ENCODE results near the gene BMPR2.
"Not testable (repeated sequence)": the region's sequence is repeated elsewhere in the genome, so short reads cannot be mapped to it uniquely, and the experiment has no call there.

Gene BMPR2

GRCh38 chr2:202436626-202437025 lies 60.5 kb downstream of the BMPR2 start:
- DNase-seq (ENCODE audit: low spot score): no peak
- no peak overlapping the region for H3K27ac ChIP-seq
- TF ChIP-seq CTCF (conservative IDR thresholded peaks at IDR 0.05; ENCODE audit: low read depth): no peak
- POLR2A ChIA-PET (ENCODE audit: low non-redundant PET): no interaction called here
- CTCF ChIA-PET: interaction anchor here (0.7 kb wide), 1 partner anchor 153 kb away, joined by 5 read pairs; no protein-coding TSS in a partner anchor

- H3K27ac ChIP-seq; CTCF ChIA-PET; DNase-seq (ENCODE audit: low spot score); POLR2A ChIA-PET (ENCODE audit: low non-redundant PET): not testable (repeated sequence)
Observed at GRCh38 chr2:202440117-202440516, 64.0 kb downstream of the BMPR2 start.

GRCh38 chr2:202442882-202443281 lies 66.8 kb downstream of the BMPR2 start:
- no peak overlapping the region for H3K27ac ChIP-seq
- POLR2A ChIA-PET (ENCODE audit: low non-redundant PET): no interaction called here
- CTCF ChIA-PET: no interaction called here
- DNase-seq (ENCODE audit: low spot score): no peak
- no peak for TF ChIP-seq CTCF (conservative IDR thresholded peaks at IDR 0.05; ENCODE audit: low read depth)

GRCh38 chr2:202444000-202444399 lies 67.9 kb downstream of the BMPR2 start:
- ChIA-PET CTCF (no interaction called here), POLR2A (ENCODE audit: low non-redundant PET) (no interaction called here)
- no peak for DNase-seq (ENCODE audit: low spot score)
- no peak overlapping the region for H3K27ac ChIP-seq
- TF ChIP-seq CTCF (conservative IDR thresholded peaks at IDR 0.05; ENCODE audit: low read depth): no peak

- ChIA-PET CTCF (interaction anchor here (1.0 kb wide), 1 partner anchor 71 kb away, joined by 4 read pairs; no protein-coding TSS in a partner anchor), POLR2A (ENCODE audit: low non-redundant PET) (interaction anchor here (0.5 kb wide), 1 partner anchor 187 kb away, joined by 4 read pairs; no protein-coding TSS in a partner anchor)
- H3K27ac ChIP-seq: no peak overlapping the region
- TF ChIP-seq CTCF (conservative IDR thresholded peaks at IDR 0.05; ENCODE audit: low read depth): no peak
- DNase-seq (ENCODE audit: low spot score): no peak
Observed at GRCh38 chr2:202449344-202449743, 73.2 kb downstream of the BMPR2 start.

- CTCF ChIA-PET: interaction anchor here (0.6 kb wide), 1 partner anchor 13 kb away, joined by 3 read pairs; no protein-coding TSS in a partner anchor
- POLR2A ChIA-PET (ENCODE audit: low non-redundant PET): no interaction called here
- no peak overlapping the region for H3K27ac ChIP-seq
- no peak for DNase-seq (ENCODE audit: low spot score)
- no peak for TF ChIP-seq CTCF (conservative IDR thresholded peaks at IDR 0.05; ENCODE audit: low read depth)
Observed at GRCh38 chr2:202450785-202451184, 74.7 kb downstream of the BMPR2 start.

- DNase-seq (ENCODE audit: low spot score): no peak
- ChIA-PET CTCF (no interaction called here), POLR2A (ENCODE audit: low non-redundant PET) (no interaction called here)
- H3K27ac ChIP-seq: no peak overlapping the region
- no peak for TF ChIP-seq CTCF (conservative IDR thresholded peaks at IDR 0.05; ENCODE audit: low read depth)
Observed at GRCh38 chr2:202452744-202453143, 76.6 kb downstream of the BMPR2 start.

Measured in RWPE1 (cell line).